GM13976 (cell line): ENCODE results near the gene ZMYND11.

Experiments used
- DNase-seq: peaks from one replicate; pipeline ENCODE4 v3.0.0; 2012; ENCODE audit warnings: low spot score
- CTCF ChIP-seq: IDR thresholded peaks from 2 replicates; pipeline ENCODE4 v1.5.1; 2012; ENCODE audit warnings: borderline replicate concordance, mild to moderate bottlenecking; ENCODE audit not compliant: insufficient read depth; ENCODE audit errors: extremely low read depth, missing control alignments, control extremely low read depth
- in situ Hi-C: fragments of 300-500 bp; cut with MboI; formaldehyde crosslinking; loops from one replicate; pipeline ENCODE4 v1.12.0; 2022; ENCODE audit warnings: low sequenced_read_pairs, mixed read lengths, inconsistent platforms; ENCODE audit not compliant: unreplicated experiment

Gene ZMYND11

GRCh38 chr10:283140-283479, 147.9 kb downstream of the ZMYND11 start:
- TF ChIP-seq CTCF: no peak
- in situ Hi-C loops: no loop called here

GRCh38 chr10:283916-284356, 148.7 kb downstream of the ZMYND11 start:
- in situ Hi-C loops: no loop called here
- peak; percentile 3 for TF ChIP-seq CTCF
- peak; percentile 76 for DNase-seq

More at GRCh38 chr10:283140-283479, 147.9 kb downstream of the ZMYND11 start:
- no peak for DNase-seq

GRCh38 chr10:285216-285615, 150.0 kb downstream of the ZMYND11 start:
- no peak for DNase-seq
- in situ Hi-C loops: no loop called here

GRCh38 chr10:287026-287709, 151.9 kb downstream of the ZMYND11 start:
- in situ Hi-C loops: no loop called here
- no peak for DNase-seq
- no peak for TF ChIP-seq CTCF

More at GRCh38 chr10:285216-285615, 150.0 kb downstream of the ZMYND11 start:
- TF ChIP-seq CTCF: no peak

- in situ Hi-C loops: no loop called here
- no peak for DNase-seq
- TF ChIP-seq CTCF: no peak
Observed at GRCh38 chr10:287814-288213, 152.6 kb downstream of the ZMYND11 start.

- DNase-seq: no peak
- in situ Hi-C loops: no loop called here
- no peak for TF ChIP-seq CTCF
Observed at GRCh38 chr10:288316-289200, 153.3 kb downstream of the ZMYND11 start.
